ENCODE measurements around the gene LPIN3. TPM values are rescaled to one million over a fixed set of nuclear protein-coding genes. Genes with fewer than 3 reads are reported as not detected.
"Not testable (repeated sequence)": the region's sequence is repeated elsewhere in the genome, so short reads cannot be mapped to it uniquely, and the experiment has no call there.

Gene LPIN3
- total RNA-seq, 2 donors from 2014 or later = 0.16 to 0.67 TPM

GRCh38 chr20:41312009-41312408, 28.6 kb upstream of the LPIN3 start:
- not testable (repeated sequence) for H3K36me3 Mint-ChIP-seq (ENCODE audit: low read depth); DNase-seq; H3K9me3 ChIP-seq (ENCODE audit: control insufficient read depth, low read length, poor library complexity, severe bottlenecking); H3K4me3 Mint-ChIP-seq; ATAC-seq; H3K27ac Mint-ChIP-seq; H3K27me3 Mint-ChIP-seq
- peaks cover 15% of the 10 kb centered on the region for H3K4me1 Mint-ChIP-seq

- no peak for ATAC-seq
- Mint-ChIP-seq H3K4me1 (peaks cover 16% of the 10 kb centered on the region), H3K4me3 (no peak overlapping the region), H3K27ac (no peak overlapping the region), H3K36me3 (ENCODE audit: low read depth) (peaks cover 7% of the 10 kb centered on the region), H3K27me3 (no peaks in the 10 kb centered on the region)
- no peak for DNase-seq
- H3K9me3 ChIP-seq (ENCODE audit: control insufficient read depth, low read length, poor library complexity, severe bottlenecking) = no peaks in the 10 kb centered on the region
Measured at GRCh38 chr20:41314386-41314785, 26.2 kb upstream of the LPIN3 start.

GRCh38 chr20:41316051-41316450, 24.6 kb upstream of the LPIN3 start:
- H3K27ac Mint-ChIP-seq = peak overlapping the region; percentile 86

GRCh38 chr20:41316602-41317545, 23.7 kb upstream of the LPIN3 start:
- ATAC-seq (peak; percentile 62), DNase-seq (peak; percentile 32 to 73 (median 72))
- H3K36me3 Mint-ChIP-seq (ENCODE audit: low read depth) = no peaks in the 10 kb centered on the region
- H3K27me3 Mint-ChIP-seq = no peaks in the 10 kb centered on the region
- peaks cover 13% of the 10 kb centered on the region for H3K4me1 Mint-ChIP-seq
- peak overlapping the region; percentile 86 for H3K27ac Mint-ChIP-seq
- H3K9me3 ChIP-seq (ENCODE audit: control insufficient read depth, low read length, poor library complexity, severe bottlenecking) = no peaks in the 10 kb centered on the region
- peak overlapping the region; percentile 90 for H3K4me3 Mint-ChIP-seq

More at GRCh38 chr20:41316051-41316450, 24.6 kb upstream of the LPIN3 start:
- DNase-seq (no peak), ATAC-seq (no peak)
- no peaks in the 10 kb centered on the region for H3K36me3 Mint-ChIP-seq (ENCODE audit: low read depth)
- H3K4me1 Mint-ChIP-seq = peaks cover 13% of the 10 kb centered on the region
- H3K9me3 ChIP-seq (ENCODE audit: control insufficient read depth, low read length, poor library complexity, severe bottlenecking) = no peaks in the 10 kb centered on the region
- H3K4me3 Mint-ChIP-seq = peak overlapping the region; percentile 90
- no peaks in the 10 kb centered on the region for H3K27me3 Mint-ChIP-seq

GRCh38 chr20:41317546-41318270, 22.9 kb upstream of the LPIN3 start, which contains the start of gene ZHX3:
TSS of gene ZHX3 (minus strand) at chr20:41317731. CDS start at chr20:41204916, 112,815 bp downstream.
- peaks cover 13% of the 10 kb centered on the region for H3K4me1 Mint-ChIP-seq
- H3K36me3 Mint-ChIP-seq (ENCODE audit: low read depth) = no peaks in the 10 kb centered on the region
- DNase-seq (peak; percentile 92 to 98 (median 95)), ATAC-seq (peak; percentile 98)
- H3K27ac Mint-ChIP-seq = peak within 1 kb of the TSS; percentile 86
- peak within 1 kb of the TSS; percentile 90 for H3K4me3 Mint-ChIP-seq
- no peaks in the 10 kb centered on the region for H3K9me3 ChIP-seq (ENCODE audit: control insufficient read depth, low read length, poor library complexity, severe bottlenecking)
- H3K27me3 Mint-ChIP-seq = no peaks in the 10 kb centered on the region

GRCh38 chr20:41318271-41318649, 22.4 kb upstream of the LPIN3 start:
- H3K27me3 Mint-ChIP-seq = no peaks in the 10 kb centered on the region
- peaks cover 13% of the 10 kb centered on the region for H3K4me1 Mint-ChIP-seq
- ATAC-seq = no peak
- no peaks in the 10 kb centered on the region for H3K9me3 ChIP-seq (ENCODE audit: control insufficient read depth, low read length, poor library complexity, severe bottlenecking)
- H3K36me3 Mint-ChIP-seq (ENCODE audit: low read depth) = no peaks in the 10 kb centered on the region
- peak overlapping the region; percentile 75 for H3K4me3 Mint-ChIP-seq
- no peak for DNase-seq
- H3K27ac Mint-ChIP-seq = no peak overlapping the region

GRCh38 chr20:41320441-41320840, 20.2 kb upstream of the LPIN3 start:
- Mint-ChIP-seq H3K4me1 (peaks cover 13% of the 10 kb centered on the region), H3K4me3 (no peak overlapping the region), H3K27me3 (no peaks in the 10 kb centered on the region), H3K27ac (peak overlapping the region; percentile 2), H3K36me3 (ENCODE audit: low read depth) (no peaks in the 10 kb centered on the region)
- no peak for ATAC-seq
- H3K9me3 ChIP-seq (ENCODE audit: control insufficient read depth, low read length, poor library complexity, severe bottlenecking) = no peaks in the 10 kb centered on the region
- DNase-seq = no peak

- H3K27me3 Mint-ChIP-seq = no peaks in the 10 kb centered on the region
- H3K4me1 Mint-ChIP-seq = peaks cover 13% of the 10 kb centered on the region
- H3K9me3 ChIP-seq (ENCODE audit: control insufficient read depth, low read length, poor library complexity, severe bottlenecking) = no peaks in the 10 kb centered on the region
- no peak for ATAC-seq
- DNase-seq = no peak
- H3K4me3 Mint-ChIP-seq = no peak overlapping the region
- no peaks in the 10 kb centered on the region for H3K36me3 Mint-ChIP-seq (ENCODE audit: low read depth)
- H3K27ac Mint-ChIP-seq = no peak overlapping the region
Measured at GRCh38 chr20:41320976-41321375, 19.6 kb upstream of the LPIN3 start.

GRCh38 chr20:41327178-41327577, 13.4 kb upstream of the LPIN3 start:
- H3K36me3 Mint-ChIP-seq (ENCODE audit: low read depth) = no peaks in the 10 kb centered on the region
- no peak overlapping the region for H3K27ac Mint-ChIP-seq
- no peaks in the 10 kb centered on the region for H3K27me3 Mint-ChIP-seq
- DNase-seq (no peak), ATAC-seq (no peak)
- H3K9me3 ChIP-seq (ENCODE audit: control insufficient read depth, low read length, poor library complexity, severe bottlenecking) = no peaks in the 10 kb centered on the region
- H3K4me1 Mint-ChIP-seq = peaks cover 13% of the 10 kb centered on the region
- no peak overlapping the region for H3K4me3 Mint-ChIP-seq

- DNase-seq = no peak
- H3K27me3 Mint-ChIP-seq = peaks cover 7% of the 10 kb centered on the region
- ATAC-seq = peak; percentile 100
- H3K4me1 Mint-ChIP-seq = peaks cover 13% of the 10 kb centered on the region
- no peaks in the 10 kb centered on the region for H3K9me3 ChIP-seq (ENCODE audit: control insufficient read depth, low read length, poor library complexity, severe bottlenecking)
- no peaks in the 10 kb centered on the region for H3K36me3 Mint-ChIP-seq (ENCODE audit: low read depth)
- no peak overlapping the region for H3K27ac Mint-ChIP-seq
- H3K4me3 Mint-ChIP-seq = no peak overlapping the region
Measured at GRCh38 chr20:41329435-41330342, 10.9 kb upstream of the LPIN3 start.

- no peak for ATAC-seq
Measured at GRCh38 chr20:41330343-41330720, 10.3 kb upstream of the LPIN3 start.

GRCh38 chr20:41330941-41331340, 9.7 kb upstream of the LPIN3 start:
- no peak for ATAC-seq
- DNase-seq = no peak
- no peaks in the 10 kb centered on the region for H3K9me3 ChIP-seq (ENCODE audit: control insufficient read depth, low read length, poor library complexity, severe bottlenecking)
- Mint-ChIP-seq H3K36me3 (ENCODE audit: low read depth) (no peaks in the 10 kb centered on the region), H3K27ac (no peak overlapping the region), H3K27me3 (peaks cover 14% of the 10 kb centered on the region), H3K4me1 (peaks cover 13% of the 10 kb centered on the region), H3K4me3 (no peak overlapping the region)

More at GRCh38 chr20:41330343-41330720, 10.3 kb upstream of the LPIN3 start:
- H3K27ac Mint-ChIP-seq = no peak overlapping the region
- no peaks in the 10 kb centered on the region for H3K36me3 Mint-ChIP-seq (ENCODE audit: low read depth)
- no peaks in the 10 kb centered on the region for H3K9me3 ChIP-seq (ENCODE audit: control insufficient read depth, low read length, poor library complexity, severe bottlenecking)
- DNase-seq = no peak
- peaks cover 9% of the 10 kb centered on the region for H3K27me3 Mint-ChIP-seq
- H3K4me3 Mint-ChIP-seq = no peak overlapping the region
- H3K4me1 Mint-ChIP-seq = peaks cover 13% of the 10 kb centered on the region
